MM.1S (cell line): ENCODE data around the gene MVB12B.

Experiments
- DNase-seq: peaks from one replicate; pipeline ENCODE4 v3.0.0-alpha.2; 2015
- H2AFZ ChIP-seq: fragments of 300-600 bp; sonication (generic); 2 replicates; pipeline ENCODE4 v1.6.0; 2016; ENCODE audit warnings: antibody characterized with exemption, low read length
- H3F3A ChIP-seq: fragments of 300-600 bp; sonication (generic); 2 replicates; pipeline ENCODE4 v1.6.1; 2016; ENCODE audit warnings: mild to moderate bottlenecking, antibody characterized with exemption, low read length, moderate library complexity, mixed read lengths; ENCODE audit not compliant: insufficient read depth
- H3K27ac ChIP-seq: fragments of 300-600 bp; sonication (generic); 2 replicates; pipeline ENCODE4 v1.5.1; 2016; ENCODE audit warnings: mild to moderate bottlenecking, low read length
- H3K27me3 ChIP-seq: fragments of 300-600 bp; sonication (generic); replicated peaks from 2 replicates; pipeline ENCODE4 v1.6.0; 2016; ENCODE audit warnings: low read length; ENCODE audit not compliant: insufficient read depth
- H3K36me3 ChIP-seq: fragments of 300-600 bp; sonication (generic); replicated peaks from 2 replicates; pipeline ENCODE4 v1.6.1; 2016; ENCODE audit warnings: mild to moderate bottlenecking, low read length, mixed read lengths; ENCODE audit not compliant: insufficient read depth
- H3K4me1 ChIP-seq: fragments of 300-600 bp; sonication (generic); 2 replicates; pipeline ENCODE4 v1.6.1; 2016; ENCODE audit warnings: low read length, mixed read lengths
- H3K4me2 ChIP-seq: fragments of 300-600 bp; sonication (generic); 2 replicates; pipeline ENCODE4 v1.6.0; 2016; ENCODE audit warnings: low read depth, low read length
- H3K4me3 ChIP-seq: fragments of 300-600 bp; sonication (generic); 2 replicates; pipeline ENCODE4 v1.5.1; 2016; ENCODE audit warnings: low read length, mixed read lengths
- H3K79me2 ChIP-seq: fragments of 300-600 bp; sonication (generic); 2 replicates; pipeline ENCODE4 v1.6.1; 2016; ENCODE audit warnings: mixed run types, low read length, mixed read lengths
- H3K9ac ChIP-seq: fragments of 300-600 bp; sonication (generic); 2 replicates; pipeline ENCODE4 v1.6.1; 2016; ENCODE audit warnings: low read length, mixed read lengths
- H3K9me2 ChIP-seq: fragments of 300-600 bp; sonication (generic); replicated peaks from 2 replicates; pipeline ENCODE4 v1.6.1; 2016; ENCODE audit warnings: mild to moderate bottlenecking, low read length, mixed read lengths; ENCODE audit not compliant: insufficient read depth
- H3K9me3 ChIP-seq: fragments of 300-600 bp; sonication (generic); replicated peaks from 2 replicates; pipeline ENCODE4 v1.6.1; 2016; ENCODE audit warnings: mild to moderate bottlenecking, low read length, mixed read lengths; ENCODE audit not compliant: insufficient read depth
- H4K20me1 ChIP-seq: fragments of 300-600 bp; sonication (generic); 2 replicates; pipeline ENCODE4 v1.6.1; 2016; ENCODE audit warnings: mild to moderate bottlenecking, low read length, moderate library complexity, mixed read lengths; ENCODE audit not compliant: insufficient read depth
- EZH2 ChIP-seq: fragments of 300-600 bp; sonication (generic); optimal IDR thresholded peaks from 2 replicates; pipeline ENCODE3; 2017; ENCODE audit warnings: low read depth, mild to moderate bottlenecking, antibody characterized with exemption, low read length, mixed read lengths
- EZH2phosphoT487 ChIP-seq: fragments of 300-600 bp; sonication (generic); IDR thresholded peaks from 2 replicates; pipeline ENCODE4 v1.6.1; 2018; ENCODE audit warnings: antibody characterized with exemption, low read length
- TF ChIP-seq, protein P1 (sequence below): fragments of 300-600 bp; sonication (generic); IDR thresholded peaks from 2 replicates; pipeline ENCODE4 v1.5.1; 2016; ENCODE audit warnings: antibody characterized with exemption, low read length, mixed read lengths

The MVB12B gene

DNA sequence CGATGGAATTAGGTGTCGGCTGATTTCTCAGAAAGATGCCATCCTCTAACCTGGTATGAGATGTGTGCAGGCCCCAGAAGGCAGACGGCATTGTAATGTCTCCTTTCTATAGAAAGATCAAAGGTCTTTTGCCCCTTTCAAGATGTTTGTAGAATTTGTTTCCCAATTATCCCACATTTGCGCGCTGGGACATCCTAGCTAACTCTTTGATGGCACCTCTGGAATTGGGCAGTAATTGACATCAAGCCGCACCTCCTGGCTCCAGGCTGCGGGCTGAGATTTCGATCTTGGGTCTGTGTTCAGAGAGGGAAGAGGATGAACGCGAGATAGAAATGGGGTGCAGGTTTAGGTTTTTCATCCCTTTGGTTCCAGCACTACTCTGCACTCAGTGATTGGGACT lies 202.3 kb downstream of the MVB12B start:
- Histone ChIP-seq H3K4me2 (no peak overlapping the region), H2AFZ (no peak overlapping the region), H3K4me3 (no peak overlapping the region), H4K20me1 (no peaks in the 10 kb centered on the region), H3K27me3 (peaks cover 99% of the 10 kb centered on the region), H3K9ac (no peak overlapping the region), H3K9me2 (no peaks in the 10 kb centered on the region), H3K27ac (no peak overlapping the region), H3K4me1 (no peaks in the 10 kb centered on the region), H3K9me3 (no peaks in the 10 kb centered on the region), H3K79me2 (no peaks in the 10 kb centered on the region), H3K36me3 (no peaks in the 10 kb centered on the region), H3F3A (no peaks in the 10 kb centered on the region)
- DNase-seq = no peak
- no peak for TF ChIP-seq EZH2phosphoT487

DNA sequence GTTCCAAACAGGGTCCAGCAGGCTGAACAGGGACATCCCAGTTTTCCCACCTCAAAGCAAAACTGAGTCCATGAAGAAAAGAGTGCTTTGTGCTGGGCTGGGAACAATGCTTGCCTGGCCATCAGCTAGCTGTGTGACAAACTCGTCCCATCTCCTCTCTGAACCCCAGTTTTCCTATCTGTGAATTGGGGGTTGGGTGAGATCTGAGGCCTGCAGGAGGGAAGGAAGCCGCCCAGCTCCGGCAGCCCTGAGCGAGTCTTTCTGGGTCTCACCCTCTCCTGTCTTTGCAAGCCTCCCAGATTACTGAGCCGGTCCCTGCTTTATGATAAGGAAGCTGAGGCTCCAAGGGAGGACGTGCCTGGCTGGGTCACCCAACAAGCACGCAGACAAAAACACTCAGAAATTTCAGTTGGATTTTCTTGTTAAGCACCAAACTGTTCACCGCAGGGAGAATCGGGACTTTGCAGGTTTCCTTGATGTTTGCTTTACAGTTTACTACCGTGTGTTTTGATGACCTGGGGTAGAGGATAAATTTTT lies 204.5 kb downstream of the MVB12B start:
- Histone ChIP-seq H3K9me3 (no peaks in the 10 kb centered on the region), H3K9ac (no peak overlapping the region), H3K79me2 (no peaks in the 10 kb centered on the region), H3K27ac (no peak overlapping the region), H3K4me2 (no peak overlapping the region), H3K9me2 (no peaks in the 10 kb centered on the region), H3K27me3 (peaks cover 97% of the 10 kb centered on the region), H2AFZ (no peak overlapping the region), H3K4me1 (no peaks in the 10 kb centered on the region), H3K36me3 (no peaks in the 10 kb centered on the region), H3F3A (no peaks in the 10 kb centered on the region), H3K4me3 (no peak overlapping the region), H4K20me1 (no peaks in the 10 kb centered on the region)
- TF ChIP-seq EZH2 = no peak
- no peak for TF ChIP-seq EZH2phosphoT487
- DNase-seq = no peak

DNA sequence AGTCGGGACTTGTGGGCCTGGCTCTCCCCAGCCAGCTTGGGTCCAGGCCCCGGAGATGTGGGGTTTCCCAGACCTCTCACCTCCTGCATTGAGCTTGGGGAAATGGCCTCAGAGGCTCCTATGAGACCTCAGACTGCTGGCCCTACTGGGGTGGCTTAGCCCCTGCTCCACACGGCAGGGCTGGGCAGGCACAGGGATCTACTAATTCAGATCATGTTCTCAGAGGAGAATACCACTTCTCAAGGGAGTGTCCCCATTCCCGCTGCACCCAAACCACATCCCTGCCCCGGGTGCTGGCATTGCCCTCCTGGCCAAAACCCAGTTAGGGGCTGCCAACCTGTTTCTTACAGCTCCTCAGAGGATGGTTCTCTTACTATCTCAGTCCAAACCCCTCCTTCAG lies 205.0 kb downstream of the MVB12B start:
- H3K4me2 ChIP-seq = no peak overlapping the region
- no peaks in the 10 kb centered on the region for H3K79me2 ChIP-seq
- no peaks in the 10 kb centered on the region for H4K20me1 ChIP-seq

DNA sequence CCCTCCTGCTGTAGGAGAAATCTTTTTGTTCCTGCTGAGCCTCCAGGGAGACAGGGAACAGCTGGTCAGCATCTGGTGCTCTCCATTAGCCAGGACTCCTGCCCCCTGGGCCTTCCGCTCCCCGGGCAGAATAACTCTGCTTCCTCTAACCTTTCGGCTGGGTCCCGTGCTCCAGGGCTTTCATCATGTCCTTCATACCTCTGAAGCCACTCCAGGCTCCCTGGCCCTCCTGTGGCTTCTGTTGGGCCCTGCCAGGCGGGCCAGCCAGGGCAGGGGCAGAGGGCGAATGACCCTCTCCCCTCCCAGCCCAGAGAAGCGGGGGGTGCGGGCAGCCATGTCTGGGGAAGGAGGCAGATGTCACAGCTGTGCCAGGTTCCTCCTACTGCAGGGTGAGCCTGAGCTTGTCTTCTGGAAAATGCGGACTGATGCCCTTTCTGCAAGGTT lies 205.4 kb downstream of the MVB12B start:
- Histone ChIP-seq H3K4me2 (no peak overlapping the region), H3K27me3 (peaks cover 97% of the 10 kb centered on the region), H3K4me3 (no peak overlapping the region), H3K36me3 (no peaks in the 10 kb centered on the region), H3K9ac (no peak overlapping the region), H3K79me2 (no peaks in the 10 kb centered on the region), H3K9me3 (no peaks in the 10 kb centered on the region), H3F3A (no peaks in the 10 kb centered on the region), H4K20me1 (no peaks in the 10 kb centered on the region), H3K4me1 (no peaks in the 10 kb centered on the region), H3K9me2 (no peaks in the 10 kb centered on the region), H3K27ac (no peak overlapping the region), H2AFZ (no peak overlapping the region)
- TF ChIP-seq, protein P1, sequence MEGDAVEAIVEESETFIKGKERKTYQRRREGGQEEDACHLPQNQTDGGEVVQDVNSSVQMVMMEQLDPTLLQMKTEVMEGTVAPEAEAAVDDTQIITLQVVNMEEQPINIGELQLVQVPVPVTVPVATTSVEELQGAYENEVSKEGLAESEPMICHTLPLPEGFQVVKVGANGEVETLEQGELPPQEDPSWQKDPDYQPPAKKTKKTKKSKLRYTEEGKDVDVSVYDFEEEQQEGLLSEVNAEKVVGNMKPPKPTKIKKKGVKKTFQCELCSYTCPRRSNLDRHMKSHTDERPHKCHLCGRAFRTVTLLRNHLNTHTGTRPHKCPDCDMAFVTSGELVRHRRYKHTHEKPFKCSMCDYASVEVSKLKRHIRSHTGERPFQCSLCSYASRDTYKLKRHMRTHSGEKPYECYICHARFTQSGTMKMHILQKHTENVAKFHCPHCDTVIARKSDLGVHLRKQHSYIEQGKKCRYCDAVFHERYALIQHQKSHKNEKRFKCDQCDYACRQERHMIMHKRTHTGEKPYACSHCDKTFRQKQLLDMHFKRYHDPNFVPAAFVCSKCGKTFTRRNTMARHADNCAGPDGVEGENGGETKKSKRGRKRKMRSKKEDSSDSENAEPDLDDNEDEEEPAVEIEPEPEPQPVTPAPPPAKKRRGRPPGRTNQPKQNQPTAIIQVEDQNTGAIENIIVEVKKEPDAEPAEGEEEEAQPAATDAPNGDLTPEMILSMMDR = no peak
- TF ChIP-seq EZH2phosphoT487 (no peak), EZH2 (no peak)
- no peak for DNase-seq

More for the DNA sequence above, 205.0 kb downstream of the MVB12B start:
- Histone ChIP-seq H3K27ac (no peak overlapping the region), H3K9me3 (no peaks in the 10 kb centered on the region), H3K36me3 (no peaks in the 10 kb centered on the region), H2AFZ (no peak overlapping the region), H3K27me3 (peaks cover 97% of the 10 kb centered on the region), H3K9ac (no peak overlapping the region), H3K4me1 (no peaks in the 10 kb centered on the region), H3K4me3 (no peak overlapping the region), H3K9me2 (no peaks in the 10 kb centered on the region), H3F3A (no peaks in the 10 kb centered on the region)
- TF ChIP-seq EZH2 = no peak
- TF ChIP-seq, protein P1 = no peak
- TF ChIP-seq EZH2phosphoT487 = no peak
- no peak for DNase-seq
